GM12878 (cell line): ENCODE measurements around the gene METTL16.

Experiments used
- EP300 ChIP-seq, 2 experiments: fragments of 150-350 bp in 1 of 2; IDR thresholded peaks; 2 replicates each; pipeline ENCODE4 v1.6.1; 2011 to 2012; ENCODE audit warnings: low read depth in 2 of 2, low read length in 2 of 2, borderline replicate concordance in 1 of 2, improper control_type of control experiment in 1 of 2, inconsistent platforms in 1 of 2; ENCODE audit not compliant: control insufficient read depth in 1 of 2
- MYB ChIP-seq: fragments of 150-350 bp; IDR thresholded peaks from 2 replicates; pipeline ENCODE4 v1.6.1; 2014; ENCODE audit warnings: mild to moderate bottlenecking, low read depth, low read length, borderline replicate concordance
- NFIC ChIP-seq: IDR thresholded peaks from 2 replicates; pipeline ENCODE4 v1.6.1; 2012; ENCODE audit warnings: low read depth, mild to moderate bottlenecking, inconsistent platforms, low read length, moderate library complexity
- POLR2A ChIP-seq: IDR thresholded peaks from 2 replicates; pipeline ENCODE4 v1.6.1; 2011; ENCODE audit warnings: low read depth, mild to moderate bottlenecking, low read length
- POLR2AphosphoS5 ChIP-seq: IDR thresholded peaks from 2 replicates; pipeline ENCODE4 v1.6.1; 2011; ENCODE audit warnings: mild to moderate bottlenecking, low read length, inconsistent platforms
- REST ChIP-seq: IDR thresholded peaks from 2 replicates; pipeline ENCODE4 v1.6.1; 2012; ENCODE audit warnings: mild to moderate bottlenecking, low read depth, low read length
- SMAD1 ChIP-seq: fragments of 450-650 bp; IDR thresholded peaks from 2 replicates; pipeline ENCODE4 v1.6.1; 2018; ENCODE audit warnings: mild to moderate bottlenecking, low read depth; ENCODE audit not compliant: partially characterized antibody
- SP1 ChIP-seq: IDR thresholded peaks from one replicate; pipeline ENCODE4 v1.6.1; 2011; ENCODE audit warnings: low read depth, low read length
- TARDBP ChIP-seq: IDR thresholded peaks from 2 replicates; pipeline ENCODE4 v1.6.1; 2016; ENCODE audit warnings: borderline replicate concordance
- ZBED1 ChIP-seq: IDR thresholded peaks from 2 replicates; pipeline ENCODE4 v1.6.1; 2016; ENCODE audit warnings: borderline replicate concordance
- ZNF274 ChIP-seq: IDR thresholded peaks from one replicate; pipeline ENCODE4 v1.8.0; 2011; ENCODE audit not compliant: insufficient read length, insufficient read depth
- TF ChIP-seq, protein P1 (sequence below), 3 experiments: IDR thresholded peaks in 2 of 3; conservative IDR thresholded peaks in 1 of 3; 2 replicates each; pipeline ENCODE4 v1.5.1; 2011; ENCODE audit warnings: low read depth in 3 of 3, low read length in 3 of 3, mild to moderate bottlenecking in 3 of 3, control low read depth in 2 of 3, moderate library complexity in 2 of 3, inconsistent platforms in 1 of 3, mixed read lengths in 1 of 3; ENCODE audit not compliant: control insufficient read depth in 2 of 3, insufficient read depth in 1 of 3; ENCODE audit errors: extremely low read depth in 1 of 3
- TF ChIP-seq, protein P2 (sequence below): IDR thresholded peaks from 2 replicates; pipeline ENCODE4 v1.6.1; 2012; ENCODE audit warnings: low read length, inconsistent platforms

- TF ChIP-seq POLR2A = no peak
- TF ChIP-seq, protein P1, sequence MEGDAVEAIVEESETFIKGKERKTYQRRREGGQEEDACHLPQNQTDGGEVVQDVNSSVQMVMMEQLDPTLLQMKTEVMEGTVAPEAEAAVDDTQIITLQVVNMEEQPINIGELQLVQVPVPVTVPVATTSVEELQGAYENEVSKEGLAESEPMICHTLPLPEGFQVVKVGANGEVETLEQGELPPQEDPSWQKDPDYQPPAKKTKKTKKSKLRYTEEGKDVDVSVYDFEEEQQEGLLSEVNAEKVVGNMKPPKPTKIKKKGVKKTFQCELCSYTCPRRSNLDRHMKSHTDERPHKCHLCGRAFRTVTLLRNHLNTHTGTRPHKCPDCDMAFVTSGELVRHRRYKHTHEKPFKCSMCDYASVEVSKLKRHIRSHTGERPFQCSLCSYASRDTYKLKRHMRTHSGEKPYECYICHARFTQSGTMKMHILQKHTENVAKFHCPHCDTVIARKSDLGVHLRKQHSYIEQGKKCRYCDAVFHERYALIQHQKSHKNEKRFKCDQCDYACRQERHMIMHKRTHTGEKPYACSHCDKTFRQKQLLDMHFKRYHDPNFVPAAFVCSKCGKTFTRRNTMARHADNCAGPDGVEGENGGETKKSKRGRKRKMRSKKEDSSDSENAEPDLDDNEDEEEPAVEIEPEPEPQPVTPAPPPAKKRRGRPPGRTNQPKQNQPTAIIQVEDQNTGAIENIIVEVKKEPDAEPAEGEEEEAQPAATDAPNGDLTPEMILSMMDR (IDR thresholded peaks at IDR 0.05 in 2 of 3, conservative IDR thresholded peaks at IDR 0.05 in 1 of 3; ENCODE audit: control insufficient read depth in 2 of 3, extremely low read depth in 1 of 3, insufficient read depth in 1 of 3, low read depth in 3 of 3, low read length in 3 of 3) = no peak
- TF ChIP-seq ZBED1 = no peak
- TF ChIP-seq REST = no peak
- no peak for TF ChIP-seq NFIC
- TF ChIP-seq EP300 (IDR thresholded peaks at IDR 0.05; ENCODE audit: borderline replicate concordance in 1 of 2, control insufficient read depth in 1 of 2, low read depth in 2 of 2, low read length in 2 of 2) = no peak
- TF ChIP-seq SMAD1 = no peak
- TF ChIP-seq, protein P2, sequence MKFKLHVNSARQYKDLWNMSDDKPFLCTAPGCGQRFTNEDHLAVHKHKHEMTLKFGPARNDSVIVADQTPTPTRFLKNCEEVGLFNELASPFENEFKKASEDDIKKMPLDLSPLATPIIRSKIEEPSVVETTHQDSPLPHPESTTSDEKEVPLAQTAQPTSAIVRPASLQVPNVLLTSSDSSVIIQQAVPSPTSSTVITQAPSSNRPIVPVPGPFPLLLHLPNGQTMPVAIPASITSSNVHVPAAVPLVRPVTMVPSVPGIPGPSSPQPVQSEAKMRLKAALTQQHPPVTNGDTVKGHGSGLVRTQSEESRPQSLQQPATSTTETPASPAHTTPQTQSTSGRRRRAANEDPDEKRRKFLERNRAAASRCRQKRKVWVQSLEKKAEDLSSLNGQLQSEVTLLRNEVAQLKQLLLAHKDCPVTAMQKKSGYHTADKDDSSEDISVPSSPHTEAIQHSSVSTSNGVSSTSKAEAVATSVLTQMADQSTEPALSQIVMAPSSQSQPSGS = no peak
- TF ChIP-seq SP1 = no peak
- TF ChIP-seq ZNF274 = no peak
- TF ChIP-seq TARDBP = no peak
- no peak for TF ChIP-seq MYB
- TF ChIP-seq POLR2AphosphoS5 = no peak
These were observed 115.5 kb downstream of the METTL16 start for GRCh38 chr17:2396192-2396567.
